Prostate gland (tissue), 2 donors: Measurements from ENCODE around the gene LUC7L. TPM values are rescaled to one million over a fixed set of nuclear protein-coding genes. Genes with fewer than 3 reads are reported as not detected.
A peak's percentile ranks its signal among the peaks of the same experiment; 100 is the strongest.
"Not testable (repeated sequence)": the region's sequence is repeated elsewhere in the genome, so short reads cannot be mapped to it uniquely, and the experiment has no call there.

Source experiments
- DNase-seq: peaks from one replicate; pipeline ENCODE4 v3.0.0-alpha.2; 2019; ENCODE audit warnings: low spot score
- H3K27ac ChIP-seq, 2 donors: fragments of 200-600 bp; sonication (generic); 2 replicates each; pipeline ENCODE4 v1.5.1; 2017 to 2019
- H3K27me3 ChIP-seq: fragments of 200-600 bp; sonication (generic); replicated peaks from 2 replicates; pipeline ENCODE4 v1.5.1; 2019; ENCODE audit not compliant: insufficient read depth
- H3K36me3 ChIP-seq, 2 donors: fragments of 200-600 bp; sonication (generic); 1 replicate in 1 of 2; 2 replicates in 1 of 2; pipeline versions ENCODE4 v1.5.1 to v1.8.1; 2017 to 2019
- H3K4me1 ChIP-seq: fragments of 200-600 bp; sonication (generic); replicated peaks from 2 replicates; pipeline ENCODE4 v1.5.1; 2019
- H3K4me3 ChIP-seq, 2 donors: fragments of 200-600 bp; sonication (generic); 2 replicates each; pipeline ENCODE4 v1.5.1; 2017 to 2019
- H3K9me3 ChIP-seq: fragments of 200-600 bp; sonication (generic); 2 replicates; pipeline ENCODE4 v1.5.1; 2017
- POLR2A ChIP-seq: fragments of 450-650 bp; IDR thresholded peaks from one replicate; pipeline ENCODE4 v1.6.1; 2016; ENCODE audit warnings: antibody characterized with exemption, mild to moderate bottlenecking
- POLR2AphosphoS5 ChIP-seq: sonication (generic); formaldehyde crosslinking; IDR thresholded peaks from one replicate; pipeline ENCODE4 v1.6.1; 2017; ENCODE audit warnings: antibody characterized with exemption
- WGBS: methylation state at CpG from one replicate; pipeline ENCODE4 v1.1.5; 2018; 5-methylcytosine and 5-hydroxymethylcytosine counted together
- intact Hi-C: fragments of 100-400 bp; cut with DNase I; formaldehyde crosslinking; loops from one replicate; pipeline ENCODE4 v1.14.2; 2022
- total RNA-seq, 2 donors: library from RNA; depleted of rRNA; stranded (reverse); fragments of >200 nt; gene quantifications; one replicate each; pipeline ENCODE4 v1.1.0, GENCODE V29; 2016
- TF ChIP-seq, protein P1 (sequence below), 4 experiments: fragments of 200-600 bp in 2 of 4; fragments of 450-650 bp in 2 of 4; sonication (generic) in 2 of 4; IDR thresholded peaks; 1 replicate in 3 of 4; 2 replicates in 1 of 4; pipeline ENCODE4 v1.5.1; 2016 to 2019; ENCODE audit warnings: antibody characterized with exemption in 4 of 4, mild to moderate bottlenecking in 2 of 4, moderate library complexity in 2 of 4

The LUC7L gene
- total RNA-seq, 2 donors from 2014 or later: 55.1 to 108 TPM

DNA sequence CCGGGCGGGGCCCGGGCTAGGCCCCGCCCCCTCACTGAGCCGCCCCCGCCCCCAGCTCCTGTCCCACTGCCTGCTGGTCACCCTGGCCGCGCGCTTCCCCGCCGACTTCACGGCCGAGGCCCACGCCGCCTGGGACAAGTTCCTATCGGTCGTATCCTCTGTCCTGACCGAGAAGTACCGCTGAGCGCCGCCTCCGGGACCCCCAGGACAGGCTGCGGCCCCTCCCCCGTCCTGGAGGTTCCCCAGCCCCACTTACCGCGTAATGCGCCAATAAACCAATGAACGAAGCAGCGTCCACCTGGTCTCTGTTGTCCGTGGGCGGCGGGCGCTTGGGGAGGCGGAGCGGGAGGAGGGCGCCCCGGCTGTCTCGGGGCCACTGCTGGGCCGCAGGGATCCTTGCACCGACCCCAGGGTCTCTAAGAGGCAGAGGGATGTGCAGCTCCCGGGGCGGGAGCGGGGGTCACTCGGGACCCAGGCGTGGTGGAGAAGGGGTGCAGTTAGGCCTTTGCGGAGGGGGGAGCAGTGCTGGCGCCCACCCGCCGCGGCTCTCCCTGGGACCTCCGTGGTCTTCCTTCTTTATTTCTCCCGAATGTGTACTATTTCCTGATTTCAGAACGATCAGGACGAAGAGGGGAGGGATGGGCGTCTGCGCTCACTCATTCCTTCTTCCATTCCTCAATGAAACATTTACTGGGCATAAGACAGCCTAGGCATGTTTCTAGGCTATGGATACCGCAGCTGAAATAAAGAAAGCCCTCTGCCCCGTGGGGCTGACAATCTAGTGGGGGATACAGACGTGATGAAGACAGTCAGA is 74.8 kb downstream of the LUC7L start:
- DNase-seq: no peak
- peaks cover 5% of the 10 kb centered on the region for H3K4me1 ChIP-seq
- H3K27me3 ChIP-seq: no peaks in the 10 kb centered on the region
- WGBS: 4% methylated on average over 44 of the region's 59 CpGs
- TF ChIP-seq, protein P1, sequence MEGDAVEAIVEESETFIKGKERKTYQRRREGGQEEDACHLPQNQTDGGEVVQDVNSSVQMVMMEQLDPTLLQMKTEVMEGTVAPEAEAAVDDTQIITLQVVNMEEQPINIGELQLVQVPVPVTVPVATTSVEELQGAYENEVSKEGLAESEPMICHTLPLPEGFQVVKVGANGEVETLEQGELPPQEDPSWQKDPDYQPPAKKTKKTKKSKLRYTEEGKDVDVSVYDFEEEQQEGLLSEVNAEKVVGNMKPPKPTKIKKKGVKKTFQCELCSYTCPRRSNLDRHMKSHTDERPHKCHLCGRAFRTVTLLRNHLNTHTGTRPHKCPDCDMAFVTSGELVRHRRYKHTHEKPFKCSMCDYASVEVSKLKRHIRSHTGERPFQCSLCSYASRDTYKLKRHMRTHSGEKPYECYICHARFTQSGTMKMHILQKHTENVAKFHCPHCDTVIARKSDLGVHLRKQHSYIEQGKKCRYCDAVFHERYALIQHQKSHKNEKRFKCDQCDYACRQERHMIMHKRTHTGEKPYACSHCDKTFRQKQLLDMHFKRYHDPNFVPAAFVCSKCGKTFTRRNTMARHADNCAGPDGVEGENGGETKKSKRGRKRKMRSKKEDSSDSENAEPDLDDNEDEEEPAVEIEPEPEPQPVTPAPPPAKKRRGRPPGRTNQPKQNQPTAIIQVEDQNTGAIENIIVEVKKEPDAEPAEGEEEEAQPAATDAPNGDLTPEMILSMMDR (IDR thresholded peaks at IDR 0.05): no peak
- TF ChIP-seq POLR2A (no peak), POLR2AphosphoS5 (no peak)
- H3K9me3 ChIP-seq: no peaks in the 10 kb centered on the region
- H3K27ac ChIP-seq: no peak overlapping the region
- peak overlapping the region; percentile 31 to 35 for H3K4me3 ChIP-seq
- intact Hi-C loops: no loop called here
- no peaks in the 10 kb centered on the region for H3K36me3 ChIP-seq

DNA sequence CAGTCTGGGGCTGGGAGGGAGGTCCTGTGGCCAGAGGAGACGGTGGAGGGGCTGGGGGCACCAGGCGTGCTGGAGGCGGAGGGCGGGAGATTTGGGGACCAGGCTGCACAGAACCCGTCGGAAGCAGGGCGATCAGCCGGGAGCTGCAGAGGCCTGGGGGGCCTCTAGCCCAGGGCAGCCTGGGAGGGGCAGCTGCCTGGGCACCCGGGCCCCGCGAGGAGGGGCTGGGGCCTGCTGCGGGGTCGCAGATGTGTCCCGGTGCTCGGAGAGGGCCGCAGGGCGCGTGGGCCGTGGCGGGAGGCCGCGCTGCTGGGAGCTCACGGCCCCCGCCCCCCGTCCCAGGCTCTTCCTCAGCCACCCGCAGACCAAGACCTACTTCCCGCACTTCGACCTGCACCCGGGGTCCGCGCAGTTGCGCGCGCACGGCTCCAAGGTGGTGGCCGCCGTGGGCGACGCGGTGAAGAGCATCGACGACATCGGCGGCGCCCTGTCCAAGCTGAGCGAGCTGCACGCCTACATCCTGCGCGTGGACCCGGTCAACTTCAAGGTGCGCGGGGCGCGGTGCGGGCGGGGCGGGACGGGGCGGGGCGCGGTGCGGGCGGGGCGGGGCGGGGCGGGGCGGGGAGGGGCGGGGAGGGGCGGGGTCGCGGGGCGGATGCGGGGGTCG is 75.6 kb downstream of the LUC7L start:
- H3K4me1 ChIP-seq, H3K4me3 ChIP-seq, H3K9me3 ChIP-seq, H3K27ac ChIP-seq, DNase-seq, H3K27me3 ChIP-seq, intact Hi-C loops, H3K36me3 ChIP-seq: not testable (repeated sequence)
- WGBS: no CpG with 5 or more reads among the region's 74 CpGs

DNA sequence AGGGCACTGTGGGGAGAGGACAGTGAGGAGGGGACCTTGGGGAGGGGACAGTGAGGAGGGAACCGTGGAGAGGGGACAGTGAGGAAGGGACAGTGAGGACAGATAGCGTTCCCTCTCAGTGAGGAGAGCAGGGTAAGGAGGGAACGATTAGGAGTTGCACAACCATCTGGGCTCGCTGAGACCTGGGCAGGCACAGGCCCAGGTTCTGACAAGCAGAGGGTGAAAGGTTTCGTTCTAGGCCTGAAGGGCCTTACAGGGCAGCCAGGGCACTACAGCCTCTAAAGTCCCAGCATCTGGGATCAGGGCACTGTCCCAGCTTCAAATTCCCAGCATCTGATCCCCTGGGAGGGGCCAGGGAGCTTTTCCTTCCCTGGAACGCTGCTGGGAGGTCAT is 76.1 kb downstream of the LUC7L start:
- H3K27me3 ChIP-seq, H3K27ac ChIP-seq, DNase-seq, H3K9me3 ChIP-seq, H3K4me3 ChIP-seq, intact Hi-C loops, H3K36me3 ChIP-seq, H3K4me1 ChIP-seq: not testable (repeated sequence)
- WGBS: 84% methylated on average over 4 of the region's 6 CpGs

GRCh38 chr16:152141-153128 is 76.8 kb downstream of the LUC7L start, which contains the start of gene HBZ:
TSS of gene HBZ (plus strand) at chr16:152644. CDS start at chr16:152910, 266 bp downstream.
- DNase-seq: no peak
- intact Hi-C loops: no loop called here
- Histone ChIP-seq H3K27ac (no peak within 1 kb of the TSS), H3K4me1 (peaks cover 5% of the 10 kb centered on the region), H3K4me3 (no peak within 1 kb of the TSS), H3K36me3 (no peaks in the 10 kb centered on the region), H3K27me3 (no peaks in the 10 kb centered on the region), H3K9me3 (no peaks in the 10 kb centered on the region)
- WGBS: 74% methylated on average over 14 of the region's 17 CpGs
- TF ChIP-seq, protein P1 (IDR thresholded peaks at IDR 0.05): no peak
- no peak for TF ChIP-seq POLR2AphosphoS5
- TF ChIP-seq POLR2A: no peak

DNA sequence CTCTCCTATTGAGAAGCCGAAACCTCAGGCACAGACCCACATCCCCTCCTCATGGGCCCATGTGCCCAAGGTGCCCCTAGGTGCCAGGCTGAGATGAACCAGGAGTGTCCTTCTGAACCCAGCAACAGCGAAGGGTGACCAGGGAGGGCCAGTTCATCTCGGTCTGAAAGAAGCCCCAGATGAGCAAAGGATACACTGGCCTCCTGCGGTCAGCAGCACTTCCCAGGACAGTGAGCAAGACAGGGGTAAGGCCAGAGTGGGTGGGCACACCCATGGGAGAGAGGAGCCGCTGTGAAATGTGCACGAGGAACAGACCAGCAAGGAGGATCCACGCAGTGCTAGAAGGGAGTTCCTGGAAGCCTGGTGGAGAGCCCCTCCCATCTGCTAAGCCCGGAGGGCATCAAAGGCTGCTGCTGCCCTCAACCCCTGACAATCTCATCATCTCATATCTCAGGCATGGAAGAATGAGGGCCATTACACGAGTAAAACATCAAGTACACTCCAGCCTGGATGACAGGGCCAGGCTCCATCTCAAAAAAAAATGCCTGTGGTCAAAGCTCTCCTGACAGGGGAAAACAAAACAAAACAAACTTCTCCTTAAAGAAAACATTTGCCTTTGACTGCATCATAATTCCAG is 80.1 kb downstream of the LUC7L start:
- intact Hi-C loops: no loop called here
- WGBS: 54% methylated on average over 9 of the region's 9 CpGs
- no peak overlapping the region for H3K4me3 ChIP-seq

More for the DNA sequence above, 80.1 kb downstream of the LUC7L start:
- Histone ChIP-seq H3K27me3 (no peaks in the 10 kb centered on the region), H3K4me1 (no peaks in the 10 kb centered on the region), H3K36me3 (no peaks in the 10 kb centered on the region), H3K9me3 (no peaks in the 10 kb centered on the region), H3K27ac (no peak overlapping the region)
- TF ChIP-seq, protein P1 (IDR thresholded peaks at IDR 0.05): no peak
- TF ChIP-seq POLR2AphosphoS5 (no peak), POLR2A (no peak)
- DNase-seq: no peak
